Suprapubic skin (tissue), 3 donors: ENCODE results near the gene OPHN1.

ENCODE experiments used
- CTCF ChIP-seq, 2 donors: fragments of 200-600 bp in 1 of 2; fragments of 450-650 bp in 1 of 2; sonication (generic) in 1 of 2; IDR thresholded peaks; one replicate each; pipeline ENCODE4 v1.5.1; 2016 to 2019; ENCODE audit warnings: antibody characterized with exemption in 2 of 2, mild to moderate bottlenecking in 1 of 2, moderate library complexity in 1 of 2
- POLR2AphosphoS5 ChIP-seq, 3 donors: sonication (generic); formaldehyde crosslinking; IDR thresholded peaks; one replicate each; pipeline ENCODE4 v1.6.1; 2017; ENCODE audit warnings: antibody characterized with exemption in 3 of 3

- TF ChIP-seq CTCF (IDR thresholded peaks at IDR 0.05) (no peak), POLR2AphosphoS5 (IDR thresholded peaks at IDR 0.05) (no peak)
Observed at GRCh38 chrX:68432648-68433047, 647 bp downstream of the OPHN1 start.
